GM21723 (cell line): Measurements from ENCODE around the gene ADISSP.

ENCODE experiments used
- ATAC-seq: cut with Tn5 transposase; IDR thresholded peaks from one replicate; pipeline ENCODE4 v1.9.1; 2021; ENCODE audit warnings: mild to moderate bottlenecking, moderate library complexity; ENCODE audit not compliant: unreplicated experiment

The ADISSP gene

GRCh38 chr20:3767427-3768341 is at the start of gene ADISSP:
Gene ADISSP, minus strand, starts transcription at chr20:3767753. Its CDS starts 7,653 bp downstream, at chr20:3760100.
- ATAC-seq, result peak; percentile 94

DNA sequence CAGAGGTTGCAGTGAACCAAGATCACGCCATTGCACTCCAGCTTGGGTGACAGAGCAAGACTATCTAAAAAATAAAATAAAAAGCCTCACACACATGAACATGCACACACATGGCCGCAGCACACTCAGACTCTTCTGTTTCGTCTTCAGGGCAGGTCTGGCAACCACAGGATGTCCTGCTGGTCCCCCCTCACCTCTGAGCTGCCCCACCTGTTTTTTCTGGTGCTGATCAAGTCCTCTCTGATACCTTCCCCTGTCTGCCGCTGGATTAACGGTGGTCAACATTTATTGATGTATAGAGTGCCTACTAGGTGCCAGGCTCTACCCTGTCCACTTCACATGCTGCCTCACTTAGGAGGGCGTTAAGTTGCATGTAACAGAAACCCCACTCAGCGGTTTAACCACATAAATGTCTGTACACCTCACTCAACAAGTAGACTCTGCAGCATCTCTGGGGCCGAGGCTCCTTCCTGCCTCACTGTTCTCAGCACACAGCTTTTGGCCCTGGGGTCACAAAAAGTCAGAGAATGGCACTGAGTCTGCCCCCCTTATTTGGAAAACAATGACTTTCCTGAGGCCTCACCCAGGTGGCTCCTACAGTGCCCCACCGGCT is 48.3 kb upstream of the ADISSP start:
- ATAC-seq, result no peak

DNA sequence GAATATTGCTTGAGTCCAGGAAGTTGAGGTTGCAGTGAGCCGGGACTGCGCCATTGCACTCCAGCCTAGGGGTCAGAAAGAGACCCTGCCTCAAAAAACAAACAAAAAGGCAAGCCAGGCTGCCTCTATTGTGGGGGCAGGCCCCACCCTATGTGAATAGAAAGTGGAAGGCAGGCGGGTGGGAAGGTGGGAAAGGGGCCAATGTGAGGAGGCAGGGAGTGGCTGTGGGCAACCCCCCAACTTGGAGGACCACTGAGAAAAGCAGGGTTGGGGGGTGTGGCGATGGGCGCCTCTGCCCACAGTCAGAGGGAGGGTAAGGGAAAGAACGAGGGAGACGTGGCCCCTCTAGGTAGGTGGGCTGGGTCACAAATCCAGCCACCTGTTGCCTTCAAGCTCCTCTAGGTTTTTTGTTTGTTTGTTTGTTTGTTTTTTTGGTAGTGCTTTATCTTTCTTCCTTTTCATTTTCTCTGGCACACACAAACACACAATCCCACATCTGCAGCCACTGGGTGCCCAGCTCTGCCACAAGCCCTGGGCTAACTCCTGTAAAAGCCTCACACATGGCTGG is 47.5 kb upstream of the ADISSP start:
- ATAC-seq, result no peak

DNA sequence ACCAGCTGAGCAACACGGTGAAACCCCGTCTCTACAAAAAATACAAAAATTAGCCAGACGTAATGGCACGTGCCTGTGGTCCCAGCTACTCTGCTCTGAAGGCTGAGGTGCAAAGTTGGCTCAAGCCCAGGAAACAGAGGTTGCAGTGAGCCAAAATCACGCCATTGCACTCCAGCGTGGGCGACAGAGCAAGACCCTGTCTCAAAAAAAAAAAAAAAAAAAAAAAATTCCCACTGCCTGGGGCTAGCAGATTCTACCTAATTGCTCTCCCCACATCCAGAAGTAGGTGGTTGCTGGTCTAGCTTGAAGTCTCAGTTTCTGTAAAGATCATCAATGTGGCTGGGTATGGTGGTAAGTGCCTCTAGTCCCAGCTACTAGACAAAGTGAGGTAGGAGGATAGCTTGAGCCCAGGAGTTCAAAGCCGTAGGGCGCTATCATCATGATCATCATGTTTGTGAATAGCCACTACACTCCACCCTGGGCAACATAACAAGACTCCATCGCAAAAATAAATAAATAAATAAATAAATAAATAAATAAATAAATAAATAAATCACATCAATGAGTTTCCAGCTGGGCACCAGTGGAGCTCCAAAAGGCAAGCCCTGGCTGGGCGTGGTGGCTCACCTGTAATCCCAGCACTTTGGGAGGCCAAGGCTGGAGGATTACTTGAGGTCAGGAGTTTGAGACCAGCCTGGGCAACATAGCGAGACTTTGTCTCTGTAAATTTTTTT is 46.5 kb upstream of the ADISSP start:
- ATAC-seq, result no peak

DNA sequence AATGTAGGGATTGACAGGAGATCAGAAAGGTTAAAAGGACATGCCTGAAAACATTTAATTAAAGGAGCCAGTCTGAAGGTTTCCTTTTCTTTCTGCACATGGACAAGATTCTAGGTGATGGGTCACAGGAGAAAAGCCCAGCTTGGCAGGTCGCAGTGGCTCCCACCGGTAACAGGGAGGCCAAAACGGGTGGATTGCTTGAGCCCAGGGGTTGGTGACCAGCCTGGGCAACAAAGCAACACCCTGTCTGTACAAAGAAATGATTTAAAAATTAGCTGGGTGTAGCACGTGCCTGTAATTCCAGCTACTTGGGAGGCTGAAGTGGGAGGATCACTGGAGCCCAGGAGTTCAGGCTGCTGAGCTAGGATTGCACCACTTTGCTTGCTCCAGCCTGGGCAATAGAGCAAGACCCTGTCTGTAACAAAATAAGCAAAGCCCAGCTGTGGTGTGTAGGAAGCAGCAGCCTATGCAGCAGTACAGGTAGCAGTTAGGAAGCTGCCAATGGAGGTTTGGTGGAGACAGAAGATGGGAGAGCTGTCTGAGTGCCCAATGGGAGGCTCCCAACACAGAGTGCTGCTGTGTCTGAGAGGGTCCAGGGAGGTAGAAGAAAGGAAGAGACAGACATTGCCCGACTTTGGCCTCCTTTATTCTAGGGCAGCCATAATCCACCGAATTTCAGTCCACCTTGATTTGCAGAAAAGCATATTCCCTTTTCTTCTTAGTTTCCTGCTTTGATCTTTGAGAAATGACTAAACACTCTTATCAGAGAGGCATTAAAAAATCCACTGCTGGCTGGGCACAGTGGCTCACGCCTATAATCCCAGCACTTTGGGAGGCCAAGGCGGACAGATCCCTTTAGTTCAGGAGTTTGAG is 45.7 kb upstream of the ADISSP start:
- no peak for ATAC-seq

DNA sequence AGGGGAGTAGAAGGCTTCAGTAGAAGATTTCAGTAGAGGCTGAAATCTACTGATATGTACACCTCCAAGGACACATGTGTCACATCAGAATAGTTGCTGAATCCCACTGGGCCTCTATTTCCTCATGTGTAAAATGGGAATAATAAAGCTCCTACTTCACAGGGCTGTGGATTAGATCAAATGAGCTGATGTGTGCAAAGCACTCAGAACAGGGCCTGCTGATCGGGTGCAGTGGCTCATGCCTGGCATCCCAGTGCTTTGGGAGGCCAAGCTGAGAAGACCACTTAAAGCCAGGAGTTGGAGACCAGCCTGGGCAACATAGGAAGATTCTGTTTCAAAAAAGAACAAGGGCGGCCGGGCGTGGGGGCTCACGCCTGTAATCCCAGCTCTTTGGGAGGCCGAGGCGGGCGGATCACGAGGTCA is 44.7 kb upstream of the ADISSP start:
- ATAC-seq, result no peak

- ATAC-seq, result no peak
These were observed 44.1 kb upstream of the ADISSP start for GRCh38 chr20:3811467-3812258.

- ATAC-seq, result no peak
These were observed 41.0 kb upstream of the ADISSP start for GRCh38 chr20:3808544-3808943.

GRCh38 chr20:3804781-3805180 is 37.2 kb upstream of the ADISSP start:
- no peak for ATAC-seq

DNA sequence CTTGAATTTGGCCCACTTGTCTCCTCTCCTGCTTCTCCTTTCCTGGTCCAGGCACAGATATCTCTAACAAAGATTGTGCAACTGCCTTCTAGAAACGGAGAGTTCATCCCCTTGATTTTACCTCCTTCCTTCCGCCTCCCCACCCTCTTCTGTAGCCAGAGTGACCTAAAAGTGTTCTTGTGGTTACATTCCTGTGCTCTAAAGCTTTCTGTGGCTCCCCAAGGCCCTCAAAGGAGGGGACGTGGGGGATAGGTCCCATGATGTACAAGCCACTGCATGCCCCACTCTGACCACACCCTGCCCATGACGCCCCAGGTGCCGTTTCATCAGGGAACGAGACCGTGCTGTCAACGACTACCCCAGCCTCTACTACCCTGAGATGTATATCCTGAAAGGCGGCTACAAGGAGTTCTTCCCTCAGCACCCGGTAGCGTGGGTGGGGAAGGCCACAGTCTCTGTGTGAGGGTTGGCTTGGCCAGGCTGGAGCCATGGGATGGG is 36.8 kb upstream of the ADISSP start:
- ATAC-seq, result no peak

GRCh38 chr20:3803854-3804253 is 36.3 kb upstream of the ADISSP start:
- no peak for ATAC-seq

- no peak for ATAC-seq
These were observed 35.7 kb upstream of the ADISSP start for GRCh38 chr20:3803289-3803688.

GRCh38 chr20:3802524-3803239 is 35.1 kb upstream of the ADISSP start:
- no peak for ATAC-seq

DNA sequence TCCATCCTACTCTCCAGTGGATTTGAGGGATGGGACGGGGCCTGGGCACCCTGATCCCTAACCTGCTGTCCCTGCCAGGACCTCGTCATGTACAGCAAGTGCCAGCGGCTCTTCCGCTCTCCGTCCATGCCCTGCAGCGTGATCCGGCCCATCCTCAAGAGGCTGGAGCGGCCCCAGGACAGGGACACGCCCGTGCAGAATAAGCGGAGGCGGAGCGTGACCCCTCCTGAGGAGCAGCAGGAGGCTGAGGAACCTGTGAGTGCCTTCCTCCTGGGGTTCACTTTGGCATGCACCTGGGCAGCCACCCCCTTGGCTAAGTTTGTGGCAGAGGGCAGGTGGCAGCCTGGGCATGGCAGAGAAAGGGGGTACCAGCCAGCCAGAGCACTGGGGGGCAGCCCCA is 34.3 kb upstream of the ADISSP start:
- no peak for ATAC-seq

DNA sequence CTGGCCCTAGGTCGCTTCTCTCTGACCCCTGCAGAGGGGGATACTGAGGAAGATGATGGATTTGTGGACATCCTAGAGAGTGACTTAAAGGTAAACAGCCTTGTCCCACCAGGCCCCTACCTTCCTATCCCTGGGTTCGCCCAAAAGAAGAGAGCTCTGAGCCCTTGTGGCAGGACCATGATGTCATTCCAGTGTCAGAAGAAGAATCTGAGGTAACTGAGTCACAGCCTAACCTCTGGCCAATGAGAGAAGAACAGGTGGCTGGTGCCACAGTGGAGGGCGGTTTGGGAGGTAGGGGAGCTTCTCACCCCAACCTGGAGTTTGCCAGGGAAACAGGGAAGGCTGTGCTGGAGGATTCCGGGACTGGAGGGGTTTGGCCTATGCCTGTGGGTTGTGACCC is 33.7 kb upstream of the ADISSP start:
- ATAC-seq, result no peak

DNA sequence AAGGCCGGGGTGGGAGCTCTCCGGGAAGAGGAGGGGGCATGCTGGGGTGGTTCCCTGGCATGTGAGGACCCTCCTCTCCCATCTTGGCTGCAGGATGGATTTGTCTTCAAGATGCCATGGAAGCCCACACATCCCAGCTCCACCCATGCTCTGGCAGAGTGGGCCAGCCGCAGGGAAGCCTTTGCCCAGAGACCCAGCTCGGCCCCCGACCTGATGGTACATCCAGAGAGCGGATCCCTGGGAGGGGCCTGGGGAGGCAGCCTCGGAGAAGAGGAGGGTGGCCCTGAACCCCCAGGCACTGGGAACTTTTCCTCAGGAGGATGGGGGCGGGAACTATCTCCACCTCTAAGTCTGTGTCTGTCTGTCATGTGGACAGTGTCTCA is 33.3 kb upstream of the ADISSP start:
- ATAC-seq, result no peak

GRCh38 chr20:3800256-3800877 is 32.8 kb upstream of the ADISSP start:
- no peak for ATAC-seq

GRCh38 chr20:3798908-3799248 is 31.3 kb upstream of the ADISSP start:
- no peak for ATAC-seq
